HEK293T (cell line): Measurements from ENCODE around the gene ARR3.

ENCODE experiments used
- ARNT ChIP-seq: fragments of 450-650 bp; IDR thresholded peaks from 2 replicates; pipeline ENCODE4 v1.6.1; 2017; ENCODE audit warnings: mild to moderate bottlenecking
- BHLHE40 ChIP-seq: fragments of 450-650 bp; IDR thresholded peaks from 2 replicates; pipeline ENCODE4 v1.6.1; 2016; ENCODE audit warnings: mild to moderate bottlenecking, moderate library complexity, borderline replicate concordance
- FOXK2 ChIP-seq: fragments of 450-650 bp; IDR thresholded peaks from 2 replicates; pipeline ENCODE4 v1.6.1; 2016; ENCODE audit warnings: mild to moderate bottlenecking
- FOXM1 ChIP-seq: fragments of 450-650 bp; IDR thresholded peaks from 2 replicates; pipeline ENCODE4 v1.6.1; 2017; ENCODE audit warnings: mild to moderate bottlenecking, borderline replicate concordance
- LEF1 ChIP-seq: fragments of 450-650 bp; IDR thresholded peaks from 2 replicates; pipeline ENCODE4 v1.6.1; 2017; ENCODE audit warnings: mild to moderate bottlenecking, borderline replicate concordance
- NFRKB ChIP-seq: fragments of 450-650 bp; IDR thresholded peaks from 2 replicates; pipeline ENCODE4 v1.6.1; 2016; ENCODE audit warnings: mild to moderate bottlenecking, moderate library complexity
- PKNOX1 ChIP-seq: fragments of 450-650 bp; IDR thresholded peaks from 2 replicates; pipeline ENCODE4 v1.6.1; 2016
- SP1 ChIP-seq: fragments of 450-650 bp; IDR thresholded peaks from 2 replicates; pipeline ENCODE4 v1.6.1; 2017
- SUZ12 ChIP-seq: fragments of 450-650 bp; IDR thresholded peaks from 2 replicates; pipeline ENCODE4 v1.6.1; 2016; ENCODE audit warnings: mild to moderate bottlenecking

- TF ChIP-seq PKNOX1 (no peak), FOXM1 (no peak), SP1 (no peak), SUZ12 (no peak), FOXK2 (no peak), BHLHE40 (no peak), LEF1 (no peak), ARNT (no peak), NFRKB (no peak)
Observed at GRCh38 chrX:70247252-70247651, 20.9 kb upstream of the ARR3 start.
